HepG2 (cell line): ENCODE results near the gene TMC4. TPM values are rescaled to one million over a fixed set of nuclear protein-coding genes. Genes with fewer than 3 reads are reported as not detected.

Experiments
- CAMTA2 ChIP-seq: sonication (generic); formaldehyde crosslinking; IDR thresholded peaks from 2 replicates; pipeline ENCODE4 v1.4.0; 2020; ENCODE audit warnings: mild to moderate bottlenecking, missing genetic modification reagents, borderline replicate concordance
- CREB1 ChIP-seq, 2 experiments: fragments of 450-650 bp in 1 of 2; IDR thresholded peaks; 2 replicates each; pipeline ENCODE4 v1.6.1; 2016 to 2017; ENCODE audit warnings: control low read depth in 1 of 2, mild to moderate bottlenecking in 1 of 2, missing compliant biosample characterization in 1 of 2, missing genetic modification characterization in 1 of 2
- IKZF4 ChIP-seq: sonication (generic); formaldehyde crosslinking; IDR thresholded peaks from 2 replicates; pipeline ENCODE4 v1.5.1; 2020; ENCODE audit warnings: borderline replicate concordance, mild to moderate bottlenecking, low read depth, missing genetic modification reagents; ENCODE audit errors: not compliant biosample characterization
- MED13 ChIP-seq: sonication (generic); formaldehyde crosslinking; IDR thresholded peaks from 2 replicates; pipeline ENCODE4 v1.5.0; 2020; ENCODE audit warnings: missing genetic modification reagents
- NR1H2 ChIP-seq: sonication (generic); formaldehyde crosslinking; IDR thresholded peaks from 2 replicates; pipeline ENCODE4 v1.8.1; 2022; ENCODE audit warnings: low read depth, missing genetic modification reagents, borderline replicate concordance
- SNAI1 ChIP-seq: sonication (generic); formaldehyde crosslinking; IDR thresholded peaks from 2 replicates; pipeline ENCODE4 v1.5.0; 2020; ENCODE audit warnings: mild to moderate bottlenecking, missing genetic modification reagents, borderline replicate concordance
- ZNF34 ChIP-seq: sonication (generic); formaldehyde crosslinking; IDR thresholded peaks from 2 replicates; pipeline ENCODE4 v1.4.0; 2020; ENCODE audit warnings: mild to moderate bottlenecking, missing genetic modification reagents, borderline replicate concordance
- ZNF432 ChIP-seq: sonication (generic); formaldehyde crosslinking; IDR thresholded peaks from 2 replicates; pipeline ENCODE4 v1.5.0; 2020; ENCODE audit warnings: missing genetic modification reagents, mild to moderate bottlenecking, borderline replicate concordance
- ZNF724P ChIP-seq: sonication (generic); formaldehyde crosslinking; IDR thresholded peaks from 2 replicates; pipeline ENCODE4 v1.8.0; 2022; ENCODE audit warnings: missing genetic modification reagents, borderline replicate concordance
- ZZZ3 ChIP-seq: sonication (generic); formaldehyde crosslinking; IDR thresholded peaks from 2 replicates; pipeline ENCODE4 v1.4.0; 2020; ENCODE audit warnings: missing genetic modification reagents, mild to moderate bottlenecking, borderline replicate concordance
- polyA plus RNA-seq, 8 experiments: library from polyadenylated mRNA; depleted of rRNA in 3 of 8; stranded (reverse) in 7 of 8; unstranded in 1 of 8; fragments of >200 nt; fragmentation: Illumina TruSeq in 4 of 8; extraction: Trizol in 4 of 8; gene quantifications; 2 replicates each; pipeline versions ENCODE4 v1.2.1 to v1.2.3, GENCODE V29; 2011 to 2016; ENCODE audit warnings: low read depth in 4 of 8, missing spikeins in 1 of 8, mixed read lengths in 1 of 8; ENCODE audit not compliant: insufficient read depth in 1 of 8
- total RNA-seq, 5 experiments: library from RNA; depleted of rRNA; stranded (reverse); fragments of >200 nt; fragmentation: Illumina TruSeq; extraction: Trizol; gene quantifications; 2 replicates each; pipeline ENCODE4 v1.2.3, GENCODE V29; 2016; ENCODE audit warnings: low read depth in 1 of 5
- TF ChIP-seq, protein P1 (sequence below): sonication (generic); formaldehyde crosslinking; IDR thresholded peaks from 2 replicates; pipeline ENCODE4 v1.4.0; 2020; ENCODE audit warnings: missing genetic modification reagents
- TF ChIP-seq, protein P2 (sequence below): sonication (generic); formaldehyde crosslinking; IDR thresholded peaks from 2 replicates; pipeline ENCODE4 v1.5.1; 2020; ENCODE audit warnings: missing genetic modification reagents, mild to moderate bottlenecking, borderline replicate concordance
- TF ChIP-seq, protein P3 (sequence below): sonication (generic); formaldehyde crosslinking; IDR thresholded peaks from 2 replicates; pipeline ENCODE4 v1.8.0; 2022; ENCODE audit warnings: mild to moderate bottlenecking, missing genetic modification reagents; ENCODE audit not compliant: insufficient replicate concordance

The TMC4 gene
- total and polyA plus RNA-seq, 2 of the 13 experiments (the other 11 are each of a cell fraction or from before 2014, with no cell fraction given), result 0.13 to 0.24 TPM

DNA sequence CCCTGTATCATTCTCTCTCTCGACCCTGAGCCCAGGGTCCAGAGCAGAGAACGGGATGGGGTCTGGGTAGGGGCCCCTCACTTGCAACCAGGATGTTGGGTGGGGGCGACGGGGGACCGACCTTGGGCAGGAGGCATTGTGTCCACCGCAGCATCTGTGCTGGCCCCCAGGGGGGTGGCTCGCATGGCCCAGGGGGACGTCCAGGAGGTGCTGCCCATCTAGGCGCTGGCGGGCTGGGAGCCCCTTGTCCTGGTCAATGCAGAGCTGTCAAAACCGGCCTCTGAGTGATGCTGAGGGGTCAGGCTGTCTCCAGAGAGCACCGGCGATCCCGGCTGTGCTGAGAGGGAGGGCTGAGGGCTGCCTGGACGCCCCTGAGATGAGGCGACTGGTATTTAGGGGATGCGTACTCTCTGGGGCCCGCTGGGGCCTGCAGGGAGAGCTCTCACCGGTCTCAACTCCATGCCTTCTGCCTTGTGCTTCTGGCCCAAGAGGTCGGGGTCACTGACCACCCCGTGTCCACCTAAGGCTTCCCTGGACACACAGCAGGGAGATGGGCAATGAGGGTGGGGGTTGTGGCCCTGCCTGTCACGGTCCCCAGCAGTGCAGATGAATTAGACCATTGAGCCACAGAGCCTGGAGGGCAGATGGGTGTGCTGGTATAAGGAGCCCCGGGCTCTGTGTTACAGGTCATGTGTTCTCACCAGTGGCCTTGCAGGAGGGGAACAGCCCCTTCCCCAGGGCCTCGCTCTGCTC is 36.3 kb upstream of the TMC4 start (continued):
- TF ChIP-seq, protein P1, sequence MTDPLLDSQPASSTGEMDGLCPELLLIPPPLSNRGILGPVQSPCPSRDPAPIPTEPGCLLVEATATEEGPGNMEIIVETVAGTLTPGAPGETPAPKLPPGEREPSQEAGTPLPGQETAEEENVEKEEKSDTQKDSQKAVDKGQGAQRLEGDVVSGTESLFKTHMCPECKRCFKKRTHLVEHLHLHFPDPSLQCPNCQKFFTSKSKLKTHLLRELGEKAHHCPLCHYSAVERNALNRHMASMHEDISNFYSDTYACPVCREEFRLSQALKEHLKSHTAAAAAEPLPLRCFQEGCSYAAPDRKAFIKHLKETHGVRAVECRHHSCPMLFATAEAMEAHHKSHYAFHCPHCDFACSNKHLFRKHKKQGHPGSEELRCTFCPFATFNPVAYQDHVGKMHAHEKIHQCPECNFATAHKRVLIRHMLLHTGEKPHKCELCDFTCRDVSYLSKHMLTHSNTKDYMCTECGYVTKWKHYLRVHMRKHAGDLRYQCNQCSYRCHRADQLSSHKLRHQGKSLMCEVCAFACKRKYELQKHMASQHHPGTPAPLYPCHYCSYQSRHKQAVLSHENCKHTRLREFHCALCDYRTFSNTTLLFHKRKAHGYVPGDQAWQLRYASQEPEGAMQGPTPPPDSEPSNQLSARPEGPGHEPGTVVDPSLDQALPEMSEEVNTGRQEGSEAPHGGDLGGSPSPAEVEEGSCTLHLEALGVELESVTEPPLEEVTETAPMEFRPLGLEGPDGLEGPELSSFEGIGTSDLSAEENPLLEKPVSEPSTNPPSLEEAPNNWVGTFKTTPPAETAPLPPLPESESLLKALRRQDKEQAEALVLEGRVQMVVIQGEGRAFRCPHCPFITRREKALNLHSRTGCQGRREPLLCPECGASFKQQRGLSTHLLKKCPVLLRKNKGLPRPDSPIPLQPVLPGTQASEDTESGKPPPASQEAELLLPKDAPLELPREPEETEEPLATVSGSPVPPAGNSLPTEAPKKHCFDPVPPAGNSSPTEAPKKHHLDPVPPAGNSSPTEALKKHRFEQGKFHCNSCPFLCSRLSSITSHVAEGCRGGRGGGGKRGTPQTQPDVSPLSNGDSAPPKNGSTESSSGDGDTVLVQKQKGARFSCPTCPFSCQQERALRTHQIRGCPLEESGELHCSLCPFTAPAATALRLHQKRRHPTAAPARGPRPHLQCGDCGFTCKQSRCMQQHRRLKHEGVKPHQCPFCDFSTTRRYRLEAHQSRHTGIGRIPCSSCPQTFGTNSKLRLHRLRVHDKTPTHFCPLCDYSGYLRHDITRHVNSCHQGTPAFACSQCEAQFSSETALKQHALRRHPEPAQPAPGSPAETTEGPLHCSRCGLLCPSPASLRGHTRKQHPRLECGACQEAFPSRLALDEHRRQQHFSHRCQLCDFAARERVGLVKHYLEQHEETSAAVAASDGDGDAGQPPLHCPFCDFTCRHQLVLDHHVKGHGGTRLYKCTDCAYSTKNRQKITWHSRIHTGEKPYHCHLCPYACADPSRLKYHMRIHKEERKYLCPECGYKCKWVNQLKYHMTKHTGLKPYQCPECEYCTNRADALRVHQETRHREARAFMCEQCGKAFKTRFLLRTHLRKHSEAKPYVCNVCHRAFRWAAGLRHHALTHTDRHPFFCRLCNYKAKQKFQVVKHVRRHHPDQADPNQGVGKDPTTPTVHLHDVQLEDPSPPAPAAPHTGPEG, result no peak
- TF ChIP-seq ZZZ3, result no peak
- no peak for TF ChIP-seq CREB1 (IDR thresholded peaks at IDR 0.05)
- TF ChIP-seq CREB1 (CRISPR knock-in tag; IDR thresholded peaks at IDR 0.05), result no peak
- no peak for TF ChIP-seq ZNF724P (CRISPR knock-in tag)
- no peak for TF ChIP-seq NR1H2
- no peak for TF ChIP-seq MED13 (CRISPR knock-in tag)
- no peak for TF ChIP-seq CAMTA2 (CRISPR knock-in tag)
- TF ChIP-seq SNAI1, result no peak
- TF ChIP-seq IKZF4 (CRISPR knock-in tag), result no peak
- no peak for TF ChIP-seq ZNF432 (CRISPR knock-in tag)
- TF ChIP-seq, protein P2, sequence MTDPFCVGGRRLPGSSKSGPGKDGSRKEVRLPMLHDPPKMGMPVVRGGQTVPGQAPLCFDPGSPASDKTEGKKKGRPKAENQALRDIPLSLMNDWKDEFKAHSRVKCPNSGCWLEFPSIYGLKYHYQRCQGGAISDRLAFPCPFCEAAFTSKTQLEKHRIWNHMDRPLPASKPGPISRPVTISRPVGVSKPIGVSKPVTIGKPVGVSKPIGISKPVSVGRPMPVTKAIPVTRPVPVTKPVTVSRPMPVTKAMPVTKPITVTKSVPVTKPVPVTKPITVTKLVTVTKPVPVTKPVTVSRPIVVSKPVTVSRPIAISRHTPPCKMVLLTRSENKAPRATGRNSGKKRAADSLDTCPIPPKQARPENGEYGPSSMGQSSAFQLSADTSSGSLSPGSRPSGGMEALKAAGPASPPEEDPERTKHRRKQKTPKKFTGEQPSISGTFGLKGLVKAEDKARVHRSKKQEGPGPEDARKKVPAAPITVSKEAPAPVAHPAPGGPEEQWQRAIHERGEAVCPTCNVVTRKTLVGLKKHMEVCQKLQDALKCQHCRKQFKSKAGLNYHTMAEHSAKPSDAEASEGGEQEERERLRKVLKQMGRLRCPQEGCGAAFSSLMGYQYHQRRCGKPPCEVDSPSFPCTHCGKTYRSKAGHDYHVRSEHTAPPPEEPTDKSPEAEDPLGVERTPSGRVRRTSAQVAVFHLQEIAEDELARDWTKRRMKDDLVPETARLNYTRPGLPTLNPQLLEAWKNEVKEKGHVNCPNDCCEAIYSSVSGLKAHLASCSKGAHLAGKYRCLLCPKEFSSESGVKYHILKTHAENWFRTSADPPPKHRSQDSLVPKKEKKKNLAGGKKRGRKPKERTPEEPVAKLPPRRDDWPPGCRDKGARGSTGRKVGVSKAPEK (CRISPR knock-in tag), result no peak
- TF ChIP-seq, protein P3, sequence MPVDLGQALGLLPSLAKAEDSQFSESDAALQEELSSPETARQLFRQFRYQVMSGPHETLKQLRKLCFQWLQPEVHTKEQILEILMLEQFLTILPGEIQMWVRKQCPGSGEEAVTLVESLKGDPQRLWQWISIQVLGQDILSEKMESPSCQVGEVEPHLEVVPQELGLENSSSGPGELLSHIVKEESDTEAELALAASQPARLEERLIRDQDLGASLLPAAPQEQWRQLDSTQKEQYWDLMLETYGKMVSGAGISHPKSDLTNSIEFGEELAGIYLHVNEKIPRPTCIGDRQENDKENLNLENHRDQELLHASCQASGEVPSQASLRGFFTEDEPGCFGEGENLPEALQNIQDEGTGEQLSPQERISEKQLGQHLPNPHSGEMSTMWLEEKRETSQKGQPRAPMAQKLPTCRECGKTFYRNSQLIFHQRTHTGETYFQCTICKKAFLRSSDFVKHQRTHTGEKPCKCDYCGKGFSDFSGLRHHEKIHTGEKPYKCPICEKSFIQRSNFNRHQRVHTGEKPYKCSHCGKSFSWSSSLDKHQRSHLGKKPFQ (CRISPR knock-in tag), result no peak
- 0 out of 2 replicates have a peak, but pooled peaks have one; percentile 6 for TF ChIP-seq ZNF34 (CRISPR knock-in tag)
